ENCODE measurements around the gene LRRN4CL.
"Not testable (repeated sequence)": the region's sequence is repeated elsewhere in the genome, so short reads cannot be mapped to it uniquely, and the experiment has no call there.

The LRRN4CL gene

GRCh38 chr11:62689421-62690183 is at the start of gene LRRN4CL:
TSS of gene LRRN4CL (minus strand) at chr11:62689530. CDS start at chr11:62688508, 1,022 bp downstream.
- DNase-seq: peak in 1 of 2 donors; percentile 46

DNA sequence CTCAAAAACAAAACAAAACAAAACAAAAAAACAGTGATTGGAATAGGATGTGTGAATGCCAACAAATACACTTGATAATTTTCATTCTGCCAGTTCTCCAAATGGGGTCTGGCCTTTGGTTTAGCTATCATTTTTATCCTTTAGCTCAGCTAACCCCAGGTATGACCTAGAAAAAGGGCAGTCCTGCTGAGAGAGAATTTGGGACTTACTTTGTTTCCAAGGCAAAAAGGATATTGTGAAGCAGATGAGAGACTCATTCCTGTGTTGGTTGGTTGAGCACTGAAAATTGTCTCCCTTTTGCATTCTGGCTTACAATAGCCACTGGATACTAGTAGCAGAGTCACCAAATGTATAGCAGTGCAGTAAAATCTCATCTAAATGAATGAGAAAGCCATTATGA is 47.9 kb upstream of the LRRN4CL start:
- no peak for DNase-seq

GRCh38 chr11:62732830-62733229 is 43.5 kb upstream of the LRRN4CL start:
- DNase-seq: peak in 1 of 2 donors; percentile 49

GRCh38 chr11:62730076-62730475 is 40.7 kb upstream of the LRRN4CL start:
- DNase-seq: not testable (repeated sequence)

GRCh38 chr11:62728171-62728988 is 39.0 kb upstream of the LRRN4CL start, which contains the start of gene TTC9C:
TSS of gene TTC9C (plus strand) at chr11:62728486. CDS start at chr11:62728849, 363 bp downstream.
- peak; percentile 79 to 83 for DNase-seq

- DNase-seq: peak; percentile 89 to 97
Measured at GRCh38 chr11:62727872-62728170, 38.5 kb upstream of the LRRN4CL start.

DNA sequence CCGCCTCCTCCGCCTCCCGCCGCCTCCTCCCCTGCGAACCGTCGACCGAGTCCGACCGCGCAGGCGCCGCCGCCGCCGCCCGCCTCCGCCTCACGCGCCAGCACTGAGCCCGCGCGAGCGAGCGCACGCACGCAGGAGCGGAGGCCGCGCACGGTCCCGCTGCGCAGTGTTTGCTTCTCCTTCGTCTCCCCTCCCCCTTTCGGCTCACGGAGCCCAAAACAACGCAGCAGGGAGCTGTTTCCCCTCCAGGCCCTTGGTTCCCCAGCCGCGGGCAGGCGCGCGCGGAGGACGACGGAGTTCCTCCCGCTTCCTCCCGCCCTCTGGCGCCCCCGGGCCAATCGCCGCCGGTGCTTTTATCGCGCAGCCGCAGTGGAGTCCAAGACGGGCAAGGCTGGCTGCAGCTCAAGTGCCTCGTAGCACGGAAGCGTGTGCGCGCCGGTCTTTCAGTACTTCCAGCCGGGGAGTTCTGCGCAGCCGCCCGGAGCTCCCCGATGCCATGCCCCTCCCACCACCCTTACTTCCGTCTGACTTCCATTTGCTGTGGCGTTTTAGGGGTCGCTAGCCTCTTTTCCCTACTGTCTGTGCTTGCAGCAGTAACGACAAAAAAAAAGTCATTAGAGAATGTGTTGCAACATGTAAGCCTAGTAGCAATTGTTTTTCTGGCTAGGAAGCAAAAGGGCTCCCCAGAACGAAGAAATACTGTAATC is 38.0 kb upstream of the LRRN4CL start, which contains the start of gene HNRNPUL2:
TSS of gene HNRNPUL2 (minus strand) at position 293 of the 707 bp plus-strand sequence. CDS start 301 bp downstream, outside the sequence.
- DNase-seq: peak; percentile 96 to 97

DNA sequence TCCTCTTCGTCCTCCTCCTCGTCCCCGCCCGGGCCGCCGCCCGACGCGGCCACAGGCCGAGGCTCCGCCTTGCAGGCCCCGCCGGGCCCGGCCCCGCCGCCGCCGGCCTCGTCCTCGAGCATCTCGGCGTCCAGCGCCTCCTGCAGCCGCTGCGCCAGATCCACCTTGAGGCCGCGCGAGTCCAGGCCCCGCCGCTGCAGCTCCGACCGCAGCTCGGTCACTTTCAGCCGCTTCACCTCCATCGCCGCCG is 37.5 kb upstream of the LRRN4CL start:
- DNase-seq: no peak

- no peak for DNase-seq
Measured at GRCh38 chr11:62726156-62726914, 37.0 kb upstream of the LRRN4CL start.

DNA sequence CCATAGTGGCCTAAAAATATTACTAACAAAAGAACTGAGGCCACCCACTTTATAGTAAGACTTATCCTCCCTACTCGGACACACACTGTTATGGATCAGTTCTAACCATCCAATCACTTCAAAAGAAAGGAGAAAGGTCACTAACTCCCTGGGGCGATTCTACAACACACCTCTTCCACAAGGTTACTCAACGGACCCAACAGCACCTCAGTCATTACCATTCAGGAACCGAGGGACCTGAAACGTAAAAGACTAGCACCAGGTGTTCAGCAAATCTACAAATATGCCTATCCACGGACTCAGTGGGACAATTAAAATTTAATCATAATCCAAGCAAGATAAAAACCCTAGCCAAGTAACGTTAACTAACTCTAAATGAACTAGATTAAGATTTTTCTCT is 36.3 kb upstream of the LRRN4CL start:
- no peak for DNase-seq

GRCh38 chr11:62724171-62724570 is 34.8 kb upstream of the LRRN4CL start:
- DNase-seq: no peak

DNA sequence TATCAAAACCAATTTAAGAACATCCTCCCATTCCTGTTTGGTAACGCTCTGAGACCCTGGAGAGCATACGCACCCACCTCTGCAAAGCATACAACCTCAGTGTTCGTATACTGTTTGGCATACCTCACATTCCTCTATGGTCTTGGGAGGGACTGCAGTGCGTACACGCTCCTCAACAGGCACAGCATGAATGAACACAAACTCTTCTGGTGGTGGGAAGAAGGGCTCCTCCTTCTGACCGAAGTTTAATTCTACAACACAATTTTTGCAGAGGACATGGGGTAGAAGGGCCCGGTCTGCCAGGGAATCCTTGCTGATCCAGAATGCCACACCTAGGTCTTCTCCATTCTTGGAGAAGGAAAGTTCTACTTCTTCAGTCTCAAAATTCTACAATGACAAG is 32.7 kb upstream of the LRRN4CL start:
- DNase-seq: no peak

GRCh38 chr11:62719302-62719978 is 30.1 kb upstream of the LRRN4CL start:
- DNase-seq: no peak

GRCh38 chr11:62716816-62717215 is 27.5 kb upstream of the LRRN4CL start:
- DNase-seq: no peak

DNA sequence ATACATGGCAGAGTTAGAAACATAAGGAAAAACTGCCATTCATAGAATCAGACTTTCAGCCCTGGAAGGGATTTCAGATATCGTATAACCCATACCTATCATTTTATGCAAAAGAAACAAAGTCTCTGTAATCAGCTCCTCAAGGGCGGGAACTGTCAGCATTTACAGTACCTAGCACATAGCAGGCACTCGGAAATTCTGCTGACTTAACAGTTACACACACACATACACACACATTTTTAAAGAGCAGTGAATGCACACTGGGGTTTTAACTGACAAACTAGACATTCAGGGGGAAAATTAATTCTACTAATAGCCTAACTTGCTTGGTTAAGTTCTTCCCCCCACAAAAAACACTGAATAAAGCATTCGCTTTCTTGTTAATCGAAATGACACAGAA is 26.9 kb upstream of the LRRN4CL start:
- no peak for DNase-seq

DNA sequence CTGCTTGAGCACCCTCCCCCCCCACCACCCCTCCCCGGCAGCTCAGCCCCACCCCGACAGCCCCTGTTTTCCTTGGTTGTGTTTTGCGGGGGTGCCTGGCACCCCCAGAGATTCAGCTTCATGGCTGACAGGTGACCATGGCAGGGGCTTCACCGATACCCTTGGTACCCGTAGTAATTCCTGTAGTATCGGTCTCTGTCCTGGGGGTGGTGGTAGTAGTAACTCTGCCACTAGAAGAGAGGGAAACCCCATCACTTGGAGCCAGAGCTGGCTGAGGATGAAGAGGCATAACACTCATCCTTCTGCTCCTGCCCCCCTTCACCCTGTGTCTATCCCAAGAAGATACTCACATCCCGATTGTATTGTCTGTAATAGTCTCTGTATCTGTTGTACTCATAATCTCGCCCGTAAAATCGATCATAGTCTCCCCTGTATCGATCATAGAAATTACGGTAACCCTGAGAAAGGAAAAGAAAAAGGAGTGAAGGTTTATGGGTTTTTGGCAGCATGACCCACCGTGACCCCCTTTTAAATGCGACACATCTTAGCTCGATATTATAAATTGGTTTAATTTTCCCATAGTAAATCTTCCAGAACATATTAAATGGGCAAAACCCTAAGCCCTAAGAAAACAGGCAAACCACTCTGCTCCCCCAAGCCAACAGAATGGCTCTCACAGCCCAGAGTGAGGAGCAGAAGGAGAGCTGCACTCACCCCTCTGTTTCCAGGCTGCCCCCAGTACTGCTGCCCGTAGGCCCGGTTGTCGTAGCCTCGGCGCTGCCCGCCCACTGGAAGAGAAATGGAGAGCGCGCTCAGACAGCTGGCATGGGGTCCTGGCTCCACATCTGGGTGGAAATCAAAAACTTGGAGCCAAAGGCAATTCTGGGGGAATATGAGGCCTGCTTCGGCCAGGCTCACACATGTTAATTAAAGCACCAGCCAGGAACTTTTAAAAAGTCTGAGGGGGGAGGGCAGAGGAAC is 26.1 kb upstream of the LRRN4CL start:
- no peak for DNase-seq

- DNase-seq: no peak
Measured at GRCh38 chr11:62713343-62713742, 24.0 kb upstream of the LRRN4CL start.

DNA sequence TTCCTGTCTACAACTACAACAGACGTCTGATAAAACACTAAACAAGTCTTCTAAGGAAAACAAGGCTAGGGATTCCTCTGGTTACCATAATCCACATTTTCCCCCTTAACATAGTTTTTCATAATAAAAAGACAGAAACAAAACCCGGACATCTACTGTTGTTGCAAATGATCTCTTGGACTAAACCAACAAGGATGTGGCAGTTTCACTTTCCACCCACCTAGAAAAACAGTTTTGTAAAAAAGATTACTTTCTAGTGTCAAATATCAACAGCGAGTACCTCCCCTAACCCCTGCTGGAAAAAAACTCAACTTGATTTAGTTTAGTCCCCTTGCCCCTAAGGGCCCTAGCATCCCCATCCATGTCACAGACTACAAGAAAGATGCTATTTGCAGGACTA is 23.5 kb upstream of the LRRN4CL start:
- no peak for DNase-seq

GRCh38 chr11:62712276-62712812 is 23.0 kb upstream of the LRRN4CL start:
- DNase-seq: no peak

DNA sequence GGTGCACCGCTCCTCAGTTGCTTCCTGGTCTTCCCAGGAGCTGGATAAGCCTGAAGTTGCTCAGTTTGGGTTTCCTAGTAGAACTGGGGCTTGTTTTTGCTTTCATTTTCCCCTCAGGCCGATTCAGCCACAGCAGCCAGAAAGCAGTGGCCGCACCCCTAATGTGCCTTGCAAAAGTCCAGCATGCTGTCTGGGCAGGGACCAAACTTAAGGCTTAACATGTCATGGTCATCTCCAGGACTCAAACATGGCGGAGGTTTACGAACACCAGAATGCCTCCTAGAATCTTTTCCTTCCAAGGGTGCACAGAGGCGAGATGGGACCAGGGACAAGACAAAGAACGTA is 20.6 kb upstream of the LRRN4CL start:
- no peak for DNase-seq
